ENCODE results near the gene IL13RA1. TPM values are rescaled to one million over a fixed set of nuclear protein-coding genes. Genes with fewer than 3 reads are reported as not detected.

The IL13RA1 gene
- total and polyA plus RNA-seq, 10 of the 15 experiments (the other 5 are each of a cell fraction or from before 2014, with no cell fraction given) = 2.3 to 14.2 (median 8.4) TPM

- H3K27ac ChIP-seq (ENCODE audit: control insufficient read depth, insufficient read depth) = no peak overlapping the region
- no peak overlapping the region for H3K4me3 ChIP-seq
- H3K9ac ChIP-seq (ENCODE audit: control insufficient read depth, insufficient read depth, low read length) = no peak overlapping the region
- FAIRE-seq = no peak
- ChIA-PET RAD21 (ENCODE audit: unreplicated experiment) (interaction anchor here (1.4 kb wide), 1 partner anchor 44 kb away, joined by 4 read pairs; no protein-coding TSS in a partner anchor), CTCF (interaction anchor here (1.1 kb wide), 1 partner anchor 153 kb away, joined by 3 read pairs; no protein-coding TSS in a partner anchor), SMC1A (ENCODE audit: uncharacterized antibody, unreplicated experiment) (interaction anchor here (0.8 to 1.1 kb wide), 2 partner anchors 10 to 58 kb away, joined by 3 read pairs; no protein-coding TSS in a partner anchor), POLR2A (no interaction called here)
- H3K27me3 ChIP-seq (replicated peaks in 1 of 2; ENCODE audit: control insufficient read depth in 2 of 2, insufficient read depth in 2 of 2, low read length in 1 of 2) = no peaks in the 10 kb centered on the region
- no peaks in the 10 kb centered on the region for H3K36me3 ChIP-seq (ENCODE audit: control insufficient read depth in 2 of 2, insufficient read depth in 2 of 2, low read length in 1 of 2)
- H4K20me1 ChIP-seq (ENCODE audit: control insufficient read depth, insufficient read depth) = no peaks in the 10 kb centered on the region
- no peak overlapping the region for H2AFZ ChIP-seq (ENCODE audit: control insufficient read depth, low read depth, low read length)
- no peaks in the 10 kb centered on the region for H3K4me1 ChIP-seq (ENCODE audit: control insufficient read depth, insufficient read depth, low read length)
- in situ Hi-C loops (cut with MboI) = no loop called here
- DNase-seq (ENCODE audit: low read depth, low spot score) = no peak
- no TSS peak for BruUV-seq (replicated peaks)
- 60% methylated on average over 3 of the region's 3 CpGs for WGBS (ENCODE audit: insufficient coverage, insufficient replicate concordance, low lambda C conversion rate, missing lambda C conversion rate)
- no peak for ATAC-seq
- no peak for TF ChIP-seq ZBED1 (IDR thresholded peaks at IDR 0.05; ENCODE audit: borderline replicate concordance)
- TF ChIP-seq HCFC1 (IDR thresholded peaks at IDR 0.05; ENCODE audit: low read length) = no peak
- intact Hi-C loops (cut with micrococcal nuclease; ENCODE audit: unreplicated experiment) = no loop called here
- no peaks in the 10 kb centered on the region for H3K9me3 ChIP-seq (replicated peaks; ENCODE audit: control insufficient read depth, insufficient read depth, low read length)
- no peak overlapping the region for H3K4me2 ChIP-seq (ENCODE audit: control insufficient read depth, insufficient read depth)
- H3K79me2 ChIP-seq (ENCODE audit: control insufficient read depth, insufficient read depth, low read length) = no peaks in the 10 kb centered on the region
These were observed 42.0 kb upstream of the IL13RA1 start for GRCh38 chrX:118685393-118685792.

DNA sequence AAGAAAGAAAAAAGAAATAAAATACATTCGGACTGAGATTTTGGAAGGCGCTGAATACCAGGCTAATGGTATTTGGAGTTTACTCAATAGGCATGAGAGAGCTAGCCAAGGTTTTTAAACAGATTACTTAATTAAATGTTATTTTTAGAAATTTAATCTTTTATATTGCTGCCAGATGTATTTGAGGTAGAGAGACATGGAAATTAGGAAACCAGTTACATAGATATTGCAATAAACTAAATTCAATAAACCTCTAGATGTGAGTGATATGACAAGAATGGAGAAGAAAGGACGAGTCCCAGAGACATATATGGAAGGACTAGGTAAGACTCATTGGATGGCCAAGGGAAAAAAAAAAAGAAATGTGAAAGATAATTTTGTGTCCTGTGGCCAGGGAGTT lies 38.5 kb upstream of the IL13RA1 start:
- no peaks in the 10 kb centered on the region for H3K27me3 ChIP-seq (replicated peaks in 1 of 2; ENCODE audit: control insufficient read depth in 2 of 2, insufficient read depth in 2 of 2, low read length in 1 of 2)
- ChIA-PET POLR2A (no interaction called here), CTCF (interaction anchor here (0.6 to 1.2 kb wide), 2 partner anchors 28 to 33 kb away, joined by 3 read pairs; no protein-coding TSS in a partner anchor), RAD21 (ENCODE audit: unreplicated experiment) (no interaction called here), SMC1A (ENCODE audit: uncharacterized antibody, unreplicated experiment) (interaction anchor here (0.6 to 0.7 kb wide), 2 partner anchors 17 to 38 kb away, joined by 3 to 4 read pairs; no protein-coding TSS in a partner anchor)
- H3K36me3 ChIP-seq (ENCODE audit: control insufficient read depth in 2 of 2, insufficient read depth in 2 of 2, low read length in 1 of 2) = no peaks in the 10 kb centered on the region
- H3K79me2 ChIP-seq (ENCODE audit: control insufficient read depth, insufficient read depth, low read length) = no peaks in the 10 kb centered on the region
- FAIRE-seq (no peak), DNase-seq (ENCODE audit: low read depth, low spot score) (no peak), ATAC-seq (no peak)
- H3K4me3 ChIP-seq = no peak overlapping the region
- in situ Hi-C loops (cut with MboI) (no loop called here), intact Hi-C loops (cut with micrococcal nuclease; ENCODE audit: unreplicated experiment) (no loop called here)
- no peak for TF ChIP-seq ZNF217 (IDR thresholded peaks at IDR 0.05)
- TF ChIP-seq BCL3 (IDR thresholded peaks at IDR 0.05; ENCODE audit: borderline replicate concordance, insufficient read depth, low read depth, low read length, poor library complexity, severe bottlenecking) = no peak
- no peak for TF ChIP-seq BACH1 (IDR thresholded peaks at IDR 0.05; ENCODE audit: borderline replicate concordance)
- TF ChIP-seq EZH2 (IDR thresholded peaks at IDR 0.05; ENCODE audit: borderline replicate concordance, control insufficient read depth, low read depth, low read length) = no peak
- no peak for TF ChIP-seq EP300 (IDR thresholded peaks at IDR 0.05; ENCODE audit: borderline replicate concordance in 1 of 2, control insufficient read depth in 1 of 2, low read depth in 2 of 2, low read length in 2 of 2)
- TF ChIP-seq ATF2 (IDR thresholded peaks at IDR 0.05; ENCODE audit: low read length) = no peak
- TF ChIP-seq GABPA (IDR thresholded peaks at IDR 0.05; ENCODE audit: low read depth) = no peak
- TF ChIP-seq JUNB (IDR thresholded peaks at IDR 0.05) = no peak
- TF ChIP-seq, protein P1, sequence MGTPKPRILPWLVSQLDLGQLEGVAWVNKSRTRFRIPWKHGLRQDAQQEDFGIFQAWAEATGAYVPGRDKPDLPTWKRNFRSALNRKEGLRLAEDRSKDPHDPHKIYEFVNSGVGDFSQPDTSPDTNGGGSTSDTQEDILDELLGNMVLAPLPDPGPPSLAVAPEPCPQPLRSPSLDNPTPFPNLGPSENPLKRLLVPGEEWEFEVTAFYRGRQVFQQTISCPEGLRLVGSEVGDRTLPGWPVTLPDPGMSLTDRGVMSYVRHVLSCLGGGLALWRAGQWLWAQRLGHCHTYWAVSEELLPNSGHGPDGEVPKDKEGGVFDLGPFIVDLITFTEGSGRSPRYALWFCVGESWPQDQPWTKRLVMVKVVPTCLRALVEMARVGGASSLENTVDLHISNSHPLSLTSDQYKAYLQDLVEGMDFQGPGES (IDR thresholded peaks at IDR 0.05) = no peak
- no peak for TF ChIP-seq KAT2A (conservative IDR thresholded peaks at IDR 0.05; ENCODE audit: control insufficient read depth, low read depth, low read length)
- no peaks in the 10 kb centered on the region for H3K4me1 ChIP-seq (ENCODE audit: control insufficient read depth, insufficient read depth, low read length)
- 77% methylated on average over 3 of the region's 3 CpGs for WGBS (ENCODE audit: insufficient coverage, insufficient replicate concordance, low lambda C conversion rate, missing lambda C conversion rate)
- H2AFZ ChIP-seq (ENCODE audit: control insufficient read depth, low read depth, low read length) = no peak overlapping the region
- no peak overlapping the region for H3K27ac ChIP-seq (ENCODE audit: control insufficient read depth, insufficient read depth)
- H4K20me1 ChIP-seq (ENCODE audit: control insufficient read depth, insufficient read depth) = no peaks in the 10 kb centered on the region
- H3K9me3 ChIP-seq (replicated peaks; ENCODE audit: control insufficient read depth, insufficient read depth, low read length) = no peaks in the 10 kb centered on the region
- no peak overlapping the region for H3K9ac ChIP-seq (ENCODE audit: control insufficient read depth, insufficient read depth, low read length)
- H3K4me2 ChIP-seq (ENCODE audit: control insufficient read depth, insufficient read depth) = no peak overlapping the region
- no TSS peak for BruUV-seq (replicated peaks)
